22Rv1 (cell line): ENCODE results near the gene SNX10.

Experiments
- H3K27ac ChIP-seq: fragments of 450-650 bp; 2 replicates; pipeline ENCODE4 v1.5.1; 2017
- CTCF ChIP-seq: fragments of 450-650 bp; IDR thresholded peaks from 2 replicates; pipeline ENCODE4 v1.5.1; 2017; ENCODE audit warnings: mild to moderate bottlenecking
- ZFX ChIP-seq: fragments of 450-650 bp; IDR thresholded peaks from 2 replicates; pipeline ENCODE4 v1.6.1; 2017; ENCODE audit warnings: antibody characterized with exemption, borderline replicate concordance

SNX10 gene

GRCh38 chr7:26369593-26369992 is 77.9 kb downstream of the SNX10 start:
- TF ChIP-seq CTCF (peak; percentile 93), ZFX (no peak)
- H3K27ac ChIP-seq, result no peak overlapping the region

- no peak overlapping the region for H3K27ac ChIP-seq
- TF ChIP-seq ZFX (no peak), CTCF (no peak)
Measured at GRCh38 chr7:26370011-26370410, 78.3 kb downstream of the SNX10 start.

- TF ChIP-seq ZFX, result no peak
- no peak for TF ChIP-seq CTCF
- H3K27ac ChIP-seq, result no peak overlapping the region
Measured at GRCh38 chr7:26372249-26372648, 80.6 kb downstream of the SNX10 start.

- TF ChIP-seq ZFX, result no peak
- no peak for TF ChIP-seq CTCF
- no peak overlapping the region for H3K27ac ChIP-seq
Measured at GRCh38 chr7:26372704-26373103, 81.0 kb downstream of the SNX10 start.

GRCh38 chr7:26374647-26375373 is 83.1 kb downstream of the SNX10 start:
- TF ChIP-seq ZFX, result no peak
- no peak for TF ChIP-seq CTCF
- H3K27ac ChIP-seq, result no peak overlapping the region

- TF ChIP-seq ZFX (no peak), CTCF (no peak)
- no peak overlapping the region for H3K27ac ChIP-seq
Measured at GRCh38 chr7:26375726-26376174, 84.1 kb downstream of the SNX10 start.

GRCh38 chr7:26376175-26376917 is 84.7 kb downstream of the SNX10 start:
- no peak overlapping the region for H3K27ac ChIP-seq
- TF ChIP-seq ZFX (no peak), CTCF (no peak)
